B cell (primary cell): Measurements from ENCODE around the gene GSDME.

Experiments
- EZH2 ChIP-seq: IDR thresholded peaks from 2 replicates; pipeline ENCODE4 v1.6.1; 2012; ENCODE audit warnings: borderline replicate concordance, low read depth, mild to moderate bottlenecking, moderate library complexity, low read length; ENCODE audit not compliant: insufficient read depth, poor library complexity, severe bottlenecking
- TF ChIP-seq, protein P1 (sequence below): fragments of 200-600 bp; IDR thresholded peaks from one replicate; pipeline ENCODE4 v1.8.0; 2022; ENCODE audit warnings: antibody characterized with exemption, mild to moderate bottlenecking

DNA sequence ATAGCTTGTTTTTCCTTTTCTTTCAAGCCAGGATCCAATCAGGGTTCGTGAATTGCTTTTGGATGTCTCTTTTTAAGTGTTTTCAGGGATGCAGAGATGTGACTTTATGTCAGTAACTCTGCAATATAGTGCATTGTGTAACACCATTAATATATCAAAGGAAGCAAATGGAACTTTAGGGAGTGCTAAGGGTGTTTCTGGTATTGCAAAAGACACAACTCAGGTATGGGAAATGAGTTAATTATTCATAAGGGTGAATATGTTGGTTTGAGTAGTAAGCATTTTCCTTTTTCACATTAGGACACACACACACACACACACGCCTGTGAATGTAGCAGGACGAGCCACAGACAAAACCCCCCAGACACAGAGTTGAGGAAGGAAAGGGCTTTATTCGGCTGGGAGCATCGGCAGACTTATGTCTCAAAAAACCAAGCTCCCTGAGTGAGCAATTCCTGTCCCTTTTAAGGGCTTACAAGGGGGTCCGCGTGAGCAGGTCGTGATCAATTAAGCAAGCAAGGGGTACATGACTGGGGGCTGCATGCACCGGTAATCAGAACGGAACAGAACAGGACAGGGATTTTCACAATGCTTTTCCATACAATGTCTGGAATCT is 31.8 kb upstream of the GSDME start:
- TF ChIP-seq EZH2, result no peak
- TF ChIP-seq, protein P1, sequence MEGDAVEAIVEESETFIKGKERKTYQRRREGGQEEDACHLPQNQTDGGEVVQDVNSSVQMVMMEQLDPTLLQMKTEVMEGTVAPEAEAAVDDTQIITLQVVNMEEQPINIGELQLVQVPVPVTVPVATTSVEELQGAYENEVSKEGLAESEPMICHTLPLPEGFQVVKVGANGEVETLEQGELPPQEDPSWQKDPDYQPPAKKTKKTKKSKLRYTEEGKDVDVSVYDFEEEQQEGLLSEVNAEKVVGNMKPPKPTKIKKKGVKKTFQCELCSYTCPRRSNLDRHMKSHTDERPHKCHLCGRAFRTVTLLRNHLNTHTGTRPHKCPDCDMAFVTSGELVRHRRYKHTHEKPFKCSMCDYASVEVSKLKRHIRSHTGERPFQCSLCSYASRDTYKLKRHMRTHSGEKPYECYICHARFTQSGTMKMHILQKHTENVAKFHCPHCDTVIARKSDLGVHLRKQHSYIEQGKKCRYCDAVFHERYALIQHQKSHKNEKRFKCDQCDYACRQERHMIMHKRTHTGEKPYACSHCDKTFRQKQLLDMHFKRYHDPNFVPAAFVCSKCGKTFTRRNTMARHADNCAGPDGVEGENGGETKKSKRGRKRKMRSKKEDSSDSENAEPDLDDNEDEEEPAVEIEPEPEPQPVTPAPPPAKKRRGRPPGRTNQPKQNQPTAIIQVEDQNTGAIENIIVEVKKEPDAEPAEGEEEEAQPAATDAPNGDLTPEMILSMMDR, result no peak
